Fibroblast of villous mesenchyme (primary cell): ENCODE measurements around the gene OAS2. TPM values are rescaled to one million over a fixed set of nuclear protein-coding genes. Genes with fewer than 3 reads are reported as not detected.

Source experiments
- DNase-seq: peaks from one replicate; pipeline ENCODE4 v3.0.0-alpha.2; 2010; ENCODE audit warnings: low read depth
- H3K4me3 ChIP-seq: 2 replicates; pipeline ENCODE4 v1.5.1; 2011; ENCODE audit warnings: low read depth, mild to moderate bottlenecking, low read length
- CTCF ChIP-seq: IDR thresholded peaks from 2 replicates; pipeline ENCODE4 v1.5.1; 2012; ENCODE audit warnings: low read depth, mild to moderate bottlenecking, low read length; ENCODE audit not compliant: insufficient read depth
- total RNA-seq: library from RNA; depleted of rRNA; stranded (reverse); fragments of >200 nt; gene quantifications from 2 replicates; pipeline ENCODE4 v1.2.3, GENCODE V29; 2012

The OAS2 gene
- total RNA-seq, 1 donor = 5.6 TPM

GRCh38 chr12:113060336-113060960 lies 82.1 kb downstream of the OAS2 start:
- no peak for DNase-seq
- no peak overlapping the region for H3K4me3 ChIP-seq
- TF ChIP-seq CTCF = no peak

GRCh38 chr12:113061061-113061694 lies 82.9 kb downstream of the OAS2 start:
- no peak for TF ChIP-seq CTCF
- H3K4me3 ChIP-seq = no peak overlapping the region
- no peak for DNase-seq

Other genes starting within 250 kb of the OAS2 start
- gene RPH3A, start 186.8 kb upstream of the OAS2 start, total RNA-seq = not detected in 2 replicates
- gene OAS1, start 71.6 kb upstream of the OAS2 start, total RNA-seq = under 0.01 and 0.86 TPM in 2 replicates
- 10.3 and 12.5 TPM in 2 replicates for gene OAS3, start 40.0 kb upstream of the OAS2 start, total RNA-seq
- not detected in 2 replicates for gene DTX1, start 78.2 kb downstream of the OAS2 start, total RNA-seq
- gene RASAL1, start 157.2 kb downstream of the OAS2 start, total RNA-seq = not detected in 2 replicates
- not detected in 2 replicates for gene CFAP73, start 171.2 kb downstream of the OAS2 start, total RNA-seq
- gene DDX54, start 207.0 kb downstream of the OAS2 start, total RNA-seq = 33.7 and 37.0 TPM in 2 replicates
- 22.5 and 27.6 TPM in 2 replicates for gene RITA1, start 207.2 kb downstream of the OAS2 start, total RNA-seq
- 15.8 and 25.9 TPM in 2 replicates for gene TPCN1, start 242.9 kb downstream of the OAS2 start, total RNA-seq